ENCODE results near the gene PLCL1. TPM values are rescaled to one million over a fixed set of nuclear protein-coding genes. Genes with fewer than 3 reads are reported as not detected.

Gene PLCL1
- total RNA-seq, 2 donors from 2014 or later, result 2.0 to 2.9 TPM

GRCh38 chr2:198161151-198161550 is 356.8 kb downstream of the PLCL1 start:
- Histone ChIP-seq H3K27me3 (no peaks in the 10 kb centered on the region), H3K4me3 (no peak overlapping the region), H3K9me3 (no peaks in the 10 kb centered on the region), H3K27ac (no peak overlapping the region), H3K36me3 (replicated peaks in 1 of 2; ENCODE audit: insufficient read depth in 1 of 2, low read depth in 2 of 2) (no peaks in the 10 kb centered on the region), H3K4me1 (no peaks in the 10 kb centered on the region)
- intact Hi-C loops (cut with DNase I), result no loop called here
- ATAC-seq (no peak), DNase-seq (no peak)
- TF ChIP-seq, protein P1, sequence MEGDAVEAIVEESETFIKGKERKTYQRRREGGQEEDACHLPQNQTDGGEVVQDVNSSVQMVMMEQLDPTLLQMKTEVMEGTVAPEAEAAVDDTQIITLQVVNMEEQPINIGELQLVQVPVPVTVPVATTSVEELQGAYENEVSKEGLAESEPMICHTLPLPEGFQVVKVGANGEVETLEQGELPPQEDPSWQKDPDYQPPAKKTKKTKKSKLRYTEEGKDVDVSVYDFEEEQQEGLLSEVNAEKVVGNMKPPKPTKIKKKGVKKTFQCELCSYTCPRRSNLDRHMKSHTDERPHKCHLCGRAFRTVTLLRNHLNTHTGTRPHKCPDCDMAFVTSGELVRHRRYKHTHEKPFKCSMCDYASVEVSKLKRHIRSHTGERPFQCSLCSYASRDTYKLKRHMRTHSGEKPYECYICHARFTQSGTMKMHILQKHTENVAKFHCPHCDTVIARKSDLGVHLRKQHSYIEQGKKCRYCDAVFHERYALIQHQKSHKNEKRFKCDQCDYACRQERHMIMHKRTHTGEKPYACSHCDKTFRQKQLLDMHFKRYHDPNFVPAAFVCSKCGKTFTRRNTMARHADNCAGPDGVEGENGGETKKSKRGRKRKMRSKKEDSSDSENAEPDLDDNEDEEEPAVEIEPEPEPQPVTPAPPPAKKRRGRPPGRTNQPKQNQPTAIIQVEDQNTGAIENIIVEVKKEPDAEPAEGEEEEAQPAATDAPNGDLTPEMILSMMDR (IDR thresholded peaks at IDR 0.05), result no peak
- no peak for TF ChIP-seq POLR2A (IDR thresholded peaks at IDR 0.05)

- ATAC-seq (no peak), DNase-seq (no peak)
- H3K27me3 ChIP-seq, result no peaks in the 10 kb centered on the region
- H3K4me1 ChIP-seq, result no peaks in the 10 kb centered on the region
- intact Hi-C loops (cut with DNase I), result no loop called here
- H3K36me3 ChIP-seq (replicated peaks in 1 of 2; ENCODE audit: insufficient read depth in 1 of 2, low read depth in 2 of 2), result no peaks in the 10 kb centered on the region
- H3K27ac ChIP-seq, result no peak overlapping the region
- TF ChIP-seq, protein P1 (IDR thresholded peaks at IDR 0.05), result no peak
- TF ChIP-seq POLR2A (IDR thresholded peaks at IDR 0.05), result no peak
- no peaks in the 10 kb centered on the region for H3K9me3 ChIP-seq
- no peak overlapping the region for H3K4me3 ChIP-seq
Measured at GRCh38 chr2:198162276-198162675, 357.9 kb downstream of the PLCL1 start.

GRCh38 chr2:198164843-198165242 is 360.4 kb downstream of the PLCL1 start:
- Histone ChIP-seq H3K36me3 (replicated peaks in 1 of 2; ENCODE audit: insufficient read depth in 1 of 2, low read depth in 2 of 2) (no peaks in the 10 kb centered on the region), H3K4me3 (no peak overlapping the region), H3K9me3 (no peaks in the 10 kb centered on the region), H3K4me1 (no peaks in the 10 kb centered on the region), H3K27ac (no peak overlapping the region), H3K27me3 (no peaks in the 10 kb centered on the region)
- no peak for DNase-seq
- ATAC-seq, result no peak
- WGBS, 2 donors, result 55 to 63% methylated on average over 6 of the region's 6 CpGs
- intact Hi-C loops (cut with DNase I), result no loop called here
- no peak for TF ChIP-seq POLR2A (IDR thresholded peaks at IDR 0.05)
- TF ChIP-seq, protein P1 (IDR thresholded peaks at IDR 0.05), result no peak

- DNase-seq (no peak), ATAC-seq (no peak)
- intact Hi-C loops (cut with DNase I), result no loop called here
- no peak for TF ChIP-seq POLR2A (IDR thresholded peaks at IDR 0.05)
- TF ChIP-seq, protein P1 (IDR thresholded peaks at IDR 0.05), result no peak
- Histone ChIP-seq H3K4me3 (no peak overlapping the region), H3K27ac (no peak overlapping the region), H3K9me3 (no peaks in the 10 kb centered on the region), H3K36me3 (replicated peaks in 1 of 2; ENCODE audit: insufficient read depth in 1 of 2, low read depth in 2 of 2) (no peaks in the 10 kb centered on the region), H3K27me3 (no peaks in the 10 kb centered on the region), H3K4me1 (no peaks in the 10 kb centered on the region)
- 73 to 74% methylated on average over 4 of the region's 4 CpGs for WGBS, 2 donors
Measured at GRCh38 chr2:198165289-198165688, 360.9 kb downstream of the PLCL1 start.

DNA sequence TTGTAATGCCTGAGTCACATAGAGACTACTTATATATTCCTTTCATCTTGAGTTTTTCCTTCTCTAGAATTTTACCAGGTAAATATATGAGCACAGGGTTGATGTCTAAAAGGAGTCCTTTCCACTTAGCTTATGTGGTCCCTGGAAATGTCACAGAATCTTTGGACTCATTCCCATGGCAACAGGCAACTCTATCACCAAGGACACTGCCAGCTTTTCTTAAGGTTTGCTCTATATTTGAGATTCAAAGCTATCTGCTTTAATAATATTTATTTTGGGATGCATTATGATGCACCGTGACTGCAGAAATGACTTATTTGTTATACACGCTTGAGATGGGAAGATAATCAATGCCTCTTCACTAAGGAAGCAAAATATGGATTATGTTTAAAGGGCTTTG is 363.0 kb downstream of the PLCL1 start:
- DNase-seq (no peak), ATAC-seq (no peak)
- Histone ChIP-seq H3K9me3 (no peaks in the 10 kb centered on the region), H3K36me3 (replicated peaks in 1 of 2; ENCODE audit: insufficient read depth in 1 of 2, low read depth in 2 of 2) (no peaks in the 10 kb centered on the region), H3K27ac (no peak overlapping the region), H3K4me1 (no peaks in the 10 kb centered on the region), H3K4me3 (no peak overlapping the region), H3K27me3 (no peaks in the 10 kb centered on the region)
- 37 to 52% methylated on average over 2 of the region's 2 CpGs for WGBS, 2 donors
- TF ChIP-seq POLR2A (IDR thresholded peaks at IDR 0.05), result no peak
- TF ChIP-seq, protein P1 (IDR thresholded peaks at IDR 0.05), result no peak
- intact Hi-C loops (cut with DNase I), result no loop called here
